GM23338 (cell line): ENCODE measurements around the gene USP6NL. TPM values are rescaled to one million over a fixed set of nuclear protein-coding genes. Genes with fewer than 3 reads are reported as not detected.

Source experiments
- ATAC-seq: fragments of 200-7000 bp; cut with Tn5 transposase; 3 replicates; pipeline ENCODE4 v1.9.1; 2020
- DNase-seq: peaks from one replicate; pipeline ENCODE4 v3.0.0-alpha.2; 2015; ENCODE audit warnings: low spot score
- H2AFZ ChIP-seq: fragments of 200-600 bp; sonication (generic); 2 replicates; pipeline ENCODE4 v1.8.0; 2016; ENCODE audit warnings: antibody characterized with exemption, mild to moderate bottlenecking, moderate library complexity
- H3F3A ChIP-seq: fragments of 200-600 bp; sonication (generic); replicated peaks from 2 replicates; pipeline ENCODE4 v1.8.0; 2017; ENCODE audit warnings: antibody characterized with exemption, mixed run types, low read depth
- H3K27ac ChIP-seq: fragments of 200-600 bp; sonication (generic); 2 replicates; pipeline ENCODE4 v1.6.1; 2016; ENCODE audit warnings: low read depth
- H3K27me3 ChIP-seq: fragments of 200-600 bp; sonication (generic); 2 replicates; pipeline ENCODE4 v1.8.0; 2016; ENCODE audit warnings: mild to moderate bottlenecking, mixed run types, moderate library complexity; ENCODE audit not compliant: insufficient read depth
- H3K36me3 ChIP-seq: fragments of 200-600 bp; sonication (generic); 2 replicates; pipeline ENCODE4 v1.8.0; 2016; ENCODE audit warnings: mild to moderate bottlenecking; ENCODE audit not compliant: insufficient read depth
- H3K4me1 ChIP-seq: fragments of 200-600 bp; sonication (generic); 2 replicates; pipeline ENCODE4 v1.8.0; 2016; ENCODE audit warnings: mild to moderate bottlenecking, moderate library complexity; ENCODE audit not compliant: insufficient read depth
- H3K4me2 ChIP-seq: fragments of 200-600 bp; sonication (generic); 2 replicates; pipeline ENCODE4 v1.7.1; 2017; ENCODE audit warnings: mixed run types
- H3K4me3 ChIP-seq: fragments of 200-600 bp; sonication (generic); 2 replicates; pipeline ENCODE4 v1.6.1; 2016; ENCODE audit warnings: mixed run types
- H3K79me2 ChIP-seq: fragments of 200-600 bp; sonication (generic); replicated peaks from 2 replicates; pipeline ENCODE4 v1.8.0; 2017; ENCODE audit warnings: mild to moderate bottlenecking; ENCODE audit not compliant: insufficient read depth
- H3K9me2 ChIP-seq: fragments of 200-600 bp; sonication (generic); 2 replicates; pipeline ENCODE4 v1.8.0; 2017; ENCODE audit not compliant: insufficient read depth
- H4K20me1 ChIP-seq: fragments of 200-600 bp; sonication (generic); replicated peaks from 2 replicates; pipeline ENCODE4 v1.8.0; 2017; ENCODE audit warnings: mild to moderate bottlenecking; ENCODE audit not compliant: insufficient read depth
- H3K27ac Mint-ChIP-seq: 2 replicates; pipeline ENCODE4 v1.8.0; 2020; ENCODE audit warnings: inconsistent platforms, mild to moderate bottlenecking, moderate library complexity, mixed read lengths
- H3K27me3 Mint-ChIP-seq: 3 replicates; pipeline ENCODE4 v1.8.0; 2022; ENCODE audit warnings: low read depth, mild to moderate bottlenecking, moderate library complexity, mixed read lengths, inconsistent platforms; ENCODE audit not compliant: insufficient read depth, poor library complexity
- H3K36me3 Mint-ChIP-seq: 3 replicates; pipeline ENCODE4 v1.8.0; 2021; ENCODE audit warnings: low read depth, mild to moderate bottlenecking, inconsistent platforms, moderate library complexity, mixed read lengths
- H3K4me1 Mint-ChIP-seq: 3 replicates; pipeline ENCODE4 v1.8.0; 2020; ENCODE audit warnings: mild to moderate bottlenecking, inconsistent platforms, mixed read lengths
- H3K4me3 Mint-ChIP-seq: 3 replicates; pipeline ENCODE4 v1.8.0; 2021; ENCODE audit warnings: moderate library complexity, mild to moderate bottlenecking, inconsistent platforms, mixed read lengths
- H3K9me3 Mint-ChIP-seq: 3 replicates; pipeline ENCODE4 v1.8.0; 2020; ENCODE audit warnings: moderate library complexity, mild to moderate bottlenecking, inconsistent platforms, mixed read lengths
- ETS1 ChIP-seq: IDR thresholded peaks from 2 replicates; pipeline ENCODE4 v1.6.1; 2016; ENCODE audit warnings: antibody characterized with exemption
- EZH2 ChIP-seq: fragments of 200-600 bp; sonication (generic); IDR thresholded peaks from one replicate; pipeline ENCODE4 v1.8.0; 2017; ENCODE audit warnings: antibody characterized with exemption, mild to moderate bottlenecking, low read depth; ENCODE audit not compliant: unreplicated experiment
- EZH2phosphoT487 ChIP-seq: fragments of 200-600 bp; sonication (generic); IDR thresholded peaks from one replicate; pipeline ENCODE4 v1.8.1; 2018; ENCODE audit warnings: antibody characterized with exemption; ENCODE audit not compliant: unreplicated experiment
- NANOG ChIP-seq: IDR thresholded peaks from 2 replicates; pipeline ENCODE4 v1.6.1; 2016; ENCODE audit warnings: antibody characterized with exemption, borderline replicate concordance
- POLR2AphosphoS5 ChIP-seq: IDR thresholded peaks from 2 replicates; pipeline ENCODE4 v1.6.1; 2016; ENCODE audit warnings: antibody characterized with exemption, low read depth
- ZNF114 ChIP-seq: fragments of 250-450 bp; sonication (Bioruptor Pico); IDR thresholded peaks from 2 replicates; pipeline ENCODE4 v1.5.0; 2020; ENCODE audit warnings: mild to moderate bottlenecking, moderate library complexity
- ZNF331 ChIP-seq: fragments of 250-450 bp; sonication (Bioruptor Pico); IDR thresholded peaks from 2 replicates; pipeline ENCODE4 v1.5.0; 2020; ENCODE audit warnings: low read depth, mild to moderate bottlenecking, moderate library complexity
- ZNF462 ChIP-seq: fragments of 250-450 bp; sonication (Bioruptor Pico); IDR thresholded peaks from 2 replicates; pipeline ENCODE4 v1.5.0; 2020; ENCODE audit warnings: mild to moderate bottlenecking, moderate library complexity
- polyA plus RNA-seq: library from polyadenylated mRNA; unstranded; fragments of >200 nt; fragmentation: Nextera tagmentation; extraction: Ambion mirVana; gene quantifications from 2 replicates; pipeline ENCODE4 v1.2.1, GENCODE V29; 2016
- total RNA-seq: library from RNA; depleted of rRNA; stranded (reverse); fragments of >200 nt; shearing (Covaris generic); gene quantifications from 2 replicates; pipeline ENCODE4 v1.2.3, GENCODE V29; 2014

Gene USP6NL
- total and polyA plus RNA-seq, 2 experiments from 2014 or later = 8.1 to 29.7 TPM

- TF ChIP-seq ZNF462 (CRISPR knock-in tag) = no peak
- no peak for TF ChIP-seq EZH2
- TF ChIP-seq POLR2AphosphoS5 = no peak
- no peak for TF ChIP-seq EZH2phosphoT487
- no peak for TF ChIP-seq ZNF114
- no peak for TF ChIP-seq NANOG
Measured at GRCh38 chr10:11581213-11581612, 30.2 kb downstream of the USP6NL start (continued).

GRCh38 chr10:11579885-11580284 lies 31.6 kb downstream of the USP6NL start:
- Mint-ChIP-seq H3K36me3 (peaks cover 19% of the 10 kb centered on the region), H3K27me3 (no peaks in the 10 kb centered on the region), H3K4me3 (no peak overlapping the region), H3K27ac (no peak overlapping the region), H3K4me1 (peaks cover 7% of the 10 kb centered on the region; the same call in 2 of the 3 replicates), H3K9me3 (peaks cover 7% of the 10 kb centered on the region)
- no peaks in the 10 kb centered on the region for H3K36me3 ChIP-seq
- no peak overlapping the region for H2AFZ ChIP-seq
- no peaks in the 10 kb centered on the region for H3K9me2 ChIP-seq
- DNase-seq = no peak
- 0 out of 2 replicates have a peak, but pooled peaks cover 6% of the 10 kb centered on the region for H3K4me1 ChIP-seq
- peaks cover 98% of the 10 kb centered on the region for H3K79me2 ChIP-seq
- TF ChIP-seq ETS1 (no peak), ZNF331 (CRISPR knock-in tag) (no peak)
- H3K27ac ChIP-seq = no peak overlapping the region
- ATAC-seq = no peak
- H3K4me3 ChIP-seq = no peak overlapping the region
- H3K27me3 ChIP-seq = no peaks in the 10 kb centered on the region
- no peaks in the 10 kb centered on the region for H3F3A ChIP-seq
- peaks cover 4% of the 10 kb centered on the region; the same call in 1 of the 2 replicates for H4K20me1 ChIP-seq
- no peak overlapping the region for H3K4me2 ChIP-seq
